Stimulated activated CD4-positive, alpha-beta T cell treated with anti-CD3 and anti-CD28 coated beads, Interleukin-4, amount 100 ng/mL, for 48 hours (primary cell): ENCODE measurements around the gene HP.
"Not testable (repeated sequence)": the region's sequence is repeated elsewhere in the genome, so short reads cannot be mapped to it uniquely, and the experiment has no call there.

Experiments
- DNase-seq, 2 donors: peaks; one replicate each; pipeline ENCODE4 v3.0.0-alpha.2; 2020; ENCODE audit warnings: low read depth in 2 of 2

The HP gene

GRCh38 chr16:72043539-72043938, 10.8 kb upstream of the HP start:
- no peak for DNase-seq

- DNase-seq: no peak
Observed at GRCh38 chr16:72044296-72044695, 10.0 kb upstream of the HP start.

GRCh38 chr16:72044825-72045359, 9.4 kb upstream of the HP start:
- DNase-seq: no peak

GRCh38 chr16:72049110-72049509, 5.2 kb upstream of the HP start:
- DNase-seq: no peak

- no peak for DNase-seq
Observed at GRCh38 chr16:72050769-72051464, 3.4 kb upstream of the HP start.

- no peak for DNase-seq
Observed at GRCh38 chr16:72051818-72052217, 2.5 kb upstream of the HP start.

- no peak for DNase-seq
Observed at GRCh38 chr16:72055911-72056310, 1.6 kb downstream of the HP start.

- DNase-seq: not testable (repeated sequence)
Observed at GRCh38 chr16:72057313-72057712, 3.0 kb downstream of the HP start.

GRCh38 chr16:72059060-72059459, 4.8 kb downstream of the HP start:
- DNase-seq: not testable (repeated sequence)

GRCh38 chr16:72060405-72060804, 6.1 kb downstream of the HP start:
- no peak for DNase-seq

GRCh38 chr16:72061564-72061963, 7.3 kb downstream of the HP start:
- no peak for DNase-seq

GRCh38 chr16:72064361-72064894, 10.1 kb downstream of the HP start:
- no peak for DNase-seq

GRCh38 chr16:72066747-72067146, 12.4 kb downstream of the HP start:
- no peak for DNase-seq

GRCh38 chr16:72068930-72069329, 14.6 kb downstream of the HP start:
- DNase-seq: no peak

- no peak for DNase-seq
Observed at GRCh38 chr16:72072514-72073342, 18.4 kb downstream of the HP start.

GRCh38 chr16:72073560-72074230, 19.4 kb downstream of the HP start:
- DNase-seq: no peak

- not testable (repeated sequence) for DNase-seq
Observed at GRCh38 chr16:72075067-72075466, 20.8 kb downstream of the HP start.

GRCh38 chr16:72076991-72077706, 22.8 kb downstream of the HP start:
- DNase-seq: not testable (repeated sequence)

GRCh38 chr16:72083778-72084404, 29.6 kb downstream of the HP start:
- no peak for DNase-seq

GRCh38 chr16:72084445-72084844, 30.1 kb downstream of the HP start:
- no peak for DNase-seq

GRCh38 chr16:72085002-72085401, 30.7 kb downstream of the HP start:
- no peak for DNase-seq
